Glutamatergic neuron (in vitro differentiated cells): ENCODE data around the gene TMC8. TPM values are rescaled to one million over a fixed set of nuclear protein-coding genes. Genes with fewer than 3 reads are reported as not detected.

Source experiments
- DNase-seq: peaks from one replicate; pipeline ENCODE4 v3.0.0; 2022
- H3K27ac Mint-ChIP-seq: one replicate; pipeline ENCODE4 v1.8.0; 2020; ENCODE audit warnings: mild to moderate bottlenecking, mixed read lengths, inconsistent platforms; ENCODE audit not compliant: unreplicated experiment
- H3K27me3 Mint-ChIP-seq: one replicate; pipeline ENCODE4 v1.8.0; 2020; ENCODE audit warnings: mild to moderate bottlenecking, moderate library complexity, mixed read lengths, inconsistent platforms; ENCODE audit not compliant: unreplicated experiment
- H3K36me3 Mint-ChIP-seq: one replicate; pipeline ENCODE4 v1.8.0; 2020; ENCODE audit warnings: mild to moderate bottlenecking, mixed read lengths, inconsistent platforms; ENCODE audit not compliant: unreplicated experiment
- H3K4me1 Mint-ChIP-seq: one replicate; pipeline ENCODE4 v1.8.0; 2020; ENCODE audit warnings: mild to moderate bottlenecking, low read depth, mixed read lengths, inconsistent platforms; ENCODE audit not compliant: unreplicated experiment
- H3K4me3 Mint-ChIP-seq: one replicate; pipeline ENCODE4 v1.8.0; 2020; ENCODE audit warnings: mild to moderate bottlenecking, mixed read lengths, inconsistent platforms; ENCODE audit not compliant: unreplicated experiment
- H3K9me3 Mint-ChIP-seq: one replicate; pipeline ENCODE4 v1.8.0; 2020; ENCODE audit warnings: mild to moderate bottlenecking, moderate library complexity, mixed read lengths, inconsistent platforms; ENCODE audit not compliant: unreplicated experiment
- total RNA-seq: library from RNA; stranded (reverse); fragmentation: NEBNext Ultra II Directional; extraction: Animal tissue kit (Norgen Biotek cat#: 25700); gene quantifications from one replicate; pipeline ENCODE4 v1.2.1, GENCODE V29; 2021; ENCODE audit not compliant: unreplicated experiment
- TF ChIP-seq, protein P1 (sequence below): fragments of 200-600 bp; sonication (generic); IDR thresholded peaks from one replicate; pipeline ENCODE4 v1.5.0; 2021; ENCODE audit not compliant: partially characterized antibody, unreplicated experiment

Gene TMC8
- total RNA-seq, 1 donor from 2014 or later, result not detected

GRCh38 chr17:78144147-78144719 is 13.7 kb downstream of the TMC8 start:
- DNase-seq, result no peak
- no peak overlapping the region for H3K27ac Mint-ChIP-seq
- H3K4me3 Mint-ChIP-seq, result no peak overlapping the region
- H3K36me3 Mint-ChIP-seq, result no peaks in the 10 kb centered on the region
- no peaks in the 10 kb centered on the region for H3K9me3 Mint-ChIP-seq
- TF ChIP-seq, protein P1, sequence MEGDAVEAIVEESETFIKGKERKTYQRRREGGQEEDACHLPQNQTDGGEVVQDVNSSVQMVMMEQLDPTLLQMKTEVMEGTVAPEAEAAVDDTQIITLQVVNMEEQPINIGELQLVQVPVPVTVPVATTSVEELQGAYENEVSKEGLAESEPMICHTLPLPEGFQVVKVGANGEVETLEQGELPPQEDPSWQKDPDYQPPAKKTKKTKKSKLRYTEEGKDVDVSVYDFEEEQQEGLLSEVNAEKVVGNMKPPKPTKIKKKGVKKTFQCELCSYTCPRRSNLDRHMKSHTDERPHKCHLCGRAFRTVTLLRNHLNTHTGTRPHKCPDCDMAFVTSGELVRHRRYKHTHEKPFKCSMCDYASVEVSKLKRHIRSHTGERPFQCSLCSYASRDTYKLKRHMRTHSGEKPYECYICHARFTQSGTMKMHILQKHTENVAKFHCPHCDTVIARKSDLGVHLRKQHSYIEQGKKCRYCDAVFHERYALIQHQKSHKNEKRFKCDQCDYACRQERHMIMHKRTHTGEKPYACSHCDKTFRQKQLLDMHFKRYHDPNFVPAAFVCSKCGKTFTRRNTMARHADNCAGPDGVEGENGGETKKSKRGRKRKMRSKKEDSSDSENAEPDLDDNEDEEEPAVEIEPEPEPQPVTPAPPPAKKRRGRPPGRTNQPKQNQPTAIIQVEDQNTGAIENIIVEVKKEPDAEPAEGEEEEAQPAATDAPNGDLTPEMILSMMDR, result no peak
- peaks cover 10% of the 10 kb centered on the region for H3K27me3 Mint-ChIP-seq
- H3K4me1 Mint-ChIP-seq, result peaks cover 3% of the 10 kb centered on the region

- DNase-seq, result no peak
- Mint-ChIP-seq H3K9me3 (peaks cover 2% of the 10 kb centered on the region), H3K36me3 (no peaks in the 10 kb centered on the region), H3K27me3 (peaks cover 9% of the 10 kb centered on the region), H3K27ac (no peak overlapping the region), H3K4me1 (peaks cover 3% of the 10 kb centered on the region), H3K4me3 (no peak overlapping the region)
- TF ChIP-seq, protein P1, result no peak
Observed at GRCh38 chr17:78144736-78145641, 14.4 kb downstream of the TMC8 start.

GRCh38 chr17:78146471-78146869 is 15.9 kb downstream of the TMC8 start:
- H3K36me3 Mint-ChIP-seq, result no peaks in the 10 kb centered on the region
- no peak overlapping the region for H3K27ac Mint-ChIP-seq
- no peak overlapping the region for H3K4me3 Mint-ChIP-seq
- peaks cover 3% of the 10 kb centered on the region for H3K4me1 Mint-ChIP-seq
- TF ChIP-seq, protein P1, result no peak
- H3K27me3 Mint-ChIP-seq, result peaks cover 6% of the 10 kb centered on the region
- no peak for DNase-seq
- H3K9me3 Mint-ChIP-seq, result peaks cover 2% of the 10 kb centered on the region

DNA sequence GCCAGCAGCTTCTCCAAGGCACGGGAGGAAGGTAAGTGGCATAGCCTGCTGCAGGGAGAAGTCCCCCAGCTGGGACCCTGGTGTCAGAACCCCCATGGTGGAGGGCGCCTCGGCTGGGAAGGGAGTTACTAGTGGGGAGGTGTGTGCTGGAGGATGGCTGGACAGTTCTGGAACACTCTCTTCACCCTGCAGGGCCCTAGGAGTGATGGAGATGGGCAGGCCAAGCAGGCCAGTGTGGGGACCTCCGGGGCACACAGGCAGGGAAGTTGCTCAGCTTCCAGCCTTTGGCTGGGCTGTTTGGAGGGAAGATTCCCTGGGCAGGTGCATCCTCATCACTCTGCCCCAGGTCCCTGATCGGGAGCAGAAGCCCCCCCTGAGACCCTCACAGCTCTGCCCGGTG is 16.3 kb downstream of the TMC8 start:
- Mint-ChIP-seq H3K27ac (no peak overlapping the region), H3K27me3 (peaks cover 6% of the 10 kb centered on the region), H3K36me3 (no peaks in the 10 kb centered on the region), H3K9me3 (peaks cover 2% of the 10 kb centered on the region), H3K4me1 (peaks cover 3% of the 10 kb centered on the region), H3K4me3 (no peak overlapping the region)
- DNase-seq, result no peak
- TF ChIP-seq, protein P1, result no peak
